Activated T-helper 1 cell treated with anti-CD3 and anti-CD28 coated beads, Interleukin-12 subunit alpha, Interleukin-12 subunit beta, Interleukin-2, Interleukin-4 antibody, amounts not matched to agents 30 ng/mL and 10 ng/mL and 1 ng/mL, durations not matched to agents 14 hours and 24 hours and 36 hours (primary cell): ENCODE data around the gene RASL11B. TPM values are rescaled to one million over a fixed set of nuclear protein-coding genes. Genes with fewer than 3 reads are reported as not detected.

Experiments
- DNase-seq: peaks from one replicate; pipeline ENCODE4 v3.0.0; 2021; ENCODE audit warnings: low spot score
- H3K27ac Mint-ChIP-seq: one replicate; pipeline ENCODE4 v1.8.0; 2021; ENCODE audit warnings: mild to moderate bottlenecking, mixed read lengths
- H3K27me3 Mint-ChIP-seq: one replicate; pipeline ENCODE4 v1.8.0; 2022; ENCODE audit warnings: mild to moderate bottlenecking, moderate library complexity, mixed read lengths; ENCODE audit not compliant: insufficient read depth
- H3K36me3 Mint-ChIP-seq: one replicate; pipeline ENCODE4 v1.8.0; 2021; ENCODE audit warnings: low read depth, mixed read lengths
- H3K4me1 Mint-ChIP-seq: one replicate; pipeline ENCODE4 v1.8.0; 2021; ENCODE audit warnings: low read depth, mixed read lengths
- H3K4me3 Mint-ChIP-seq: one replicate; pipeline ENCODE4 v1.8.0; 2021; ENCODE audit warnings: mild to moderate bottlenecking, moderate library complexity, mixed read lengths
- H3K9me3 Mint-ChIP-seq: one replicate; pipeline ENCODE4 v1.8.0; 2021; ENCODE audit warnings: mixed read lengths
- intact Hi-C: fragments of 100-400 bp; cut with micrococcal nuclease; formaldehyde crosslinking; loops from one replicate; pipeline ENCODE4 v1.15.1; 2024
- total RNA-seq: library from RNA; stranded (reverse); gene quantifications from 2 replicates; pipeline ENCODE4 v1.2.3, GENCODE V29; 2022

Gene RASL11B
- total RNA-seq, 1 donor from 2014 or later, result 1.6 TPM

DNA sequence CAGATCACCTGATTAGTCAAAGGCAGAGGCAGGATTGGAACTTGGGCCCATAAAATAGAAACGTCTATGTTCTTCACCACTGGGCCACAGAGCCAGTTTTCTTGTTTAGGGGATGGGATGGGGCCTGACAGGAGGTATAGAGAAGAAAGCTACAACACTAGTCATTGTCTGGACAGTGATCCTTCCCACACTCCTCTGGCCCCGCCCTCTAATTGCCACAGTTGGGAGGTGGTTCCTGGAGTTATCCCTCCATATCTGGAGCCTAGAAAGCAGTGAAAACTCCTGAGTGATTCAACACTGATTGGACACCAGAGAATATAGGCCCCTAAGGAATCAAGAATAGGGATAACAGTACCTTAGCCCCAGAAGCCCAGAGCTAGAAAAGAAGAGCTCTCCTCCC, 22.9 kb downstream of the RASL11B start:
- no peak overlapping the region for H3K27ac Mint-ChIP-seq
- no peak overlapping the region for H3K4me3 Mint-ChIP-seq
- H3K36me3 Mint-ChIP-seq, result peaks cover 2% of the 10 kb centered on the region
- H3K27me3 Mint-ChIP-seq, result no peaks in the 10 kb centered on the region
- peaks cover 6% of the 10 kb centered on the region for H3K9me3 Mint-ChIP-seq
- intact Hi-C loops, result no loop called here
- DNase-seq, result no peak
- H3K4me1 Mint-ChIP-seq, result peaks cover 7% of the 10 kb centered on the region

DNA sequence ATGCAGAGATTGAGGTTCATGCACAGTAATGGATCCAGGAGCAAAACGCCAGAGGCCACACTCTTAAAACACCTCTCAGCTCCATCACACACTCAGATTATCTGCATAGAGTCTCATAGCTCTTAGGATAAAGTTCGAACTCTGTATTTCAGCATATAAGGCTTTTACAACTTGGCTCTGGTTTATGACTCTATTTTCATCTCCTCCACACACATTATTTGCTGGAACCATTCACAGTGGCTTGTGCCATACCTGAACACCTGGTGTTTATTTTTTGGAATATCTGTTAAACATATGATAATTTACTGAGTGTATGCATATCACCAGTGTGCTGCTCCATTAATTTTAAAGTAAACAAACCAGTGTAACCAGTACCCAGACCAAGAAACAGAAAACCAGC, 27.2 kb downstream of the RASL11B start:
- H3K4me3 Mint-ChIP-seq, result no peak overlapping the region
- H3K4me1 Mint-ChIP-seq, result peaks cover 9% of the 10 kb centered on the region
- H3K27me3 Mint-ChIP-seq, result no peaks in the 10 kb centered on the region
- peaks cover 6% of the 10 kb centered on the region for H3K9me3 Mint-ChIP-seq
- H3K36me3 Mint-ChIP-seq, result peaks cover 6% of the 10 kb centered on the region
- intact Hi-C loops, result no loop called here
- DNase-seq, result no peak
- no peak overlapping the region for H3K27ac Mint-ChIP-seq

- H3K36me3 Mint-ChIP-seq, result peaks cover 6% of the 10 kb centered on the region
- H3K9me3 Mint-ChIP-seq, result peaks cover 6% of the 10 kb centered on the region
- peak overlapping the region; percentile 17 for H3K27ac Mint-ChIP-seq
- intact Hi-C loops, result no loop called here
- H3K4me3 Mint-ChIP-seq, result no peak overlapping the region
- no peak for DNase-seq
- peaks cover 9% of the 10 kb centered on the region for H3K4me1 Mint-ChIP-seq
- H3K27me3 Mint-ChIP-seq, result no peaks in the 10 kb centered on the region
These were observed 27.8 kb downstream of the RASL11B start for GRCh38 chr4:52889778-52890520.

- peaks cover 9% of the 10 kb centered on the region for H3K4me1 Mint-ChIP-seq
- peaks cover 6% of the 10 kb centered on the region for H3K36me3 Mint-ChIP-seq
- DNase-seq, result no peak
- peaks cover 6% of the 10 kb centered on the region for H3K9me3 Mint-ChIP-seq
- H3K4me3 Mint-ChIP-seq, result no peak overlapping the region
- no peak overlapping the region for H3K27ac Mint-ChIP-seq
- intact Hi-C loops, result no loop called here
- H3K27me3 Mint-ChIP-seq, result no peaks in the 10 kb centered on the region
These were observed 28.3 kb downstream of the RASL11B start for GRCh38 chr4:52890521-52890791.

GRCh38 chr4:52891743-52892142, 29.6 kb downstream of the RASL11B start:
- H3K4me1 Mint-ChIP-seq, result peaks cover 9% of the 10 kb centered on the region
- peaks cover 6% of the 10 kb centered on the region for H3K36me3 Mint-ChIP-seq
- no peak overlapping the region for H3K4me3 Mint-ChIP-seq
- no peaks in the 10 kb centered on the region for H3K27me3 Mint-ChIP-seq
- DNase-seq, result no peak
- peaks cover 6% of the 10 kb centered on the region for H3K9me3 Mint-ChIP-seq
- no peak overlapping the region for H3K27ac Mint-ChIP-seq
- intact Hi-C loops, result no loop called here

GRCh38 chr4:52892880-52893279, 30.8 kb downstream of the RASL11B start:
- no peaks in the 10 kb centered on the region for H3K27me3 Mint-ChIP-seq
- peaks cover 4% of the 10 kb centered on the region for H3K36me3 Mint-ChIP-seq
- peaks cover 6% of the 10 kb centered on the region for H3K9me3 Mint-ChIP-seq
- intact Hi-C loops, result no loop called here
- DNase-seq, result no peak
- no peak overlapping the region for H3K27ac Mint-ChIP-seq
- H3K4me1 Mint-ChIP-seq, result peaks cover 9% of the 10 kb centered on the region
- no peak overlapping the region for H3K4me3 Mint-ChIP-seq

- Mint-ChIP-seq H3K36me3 (peaks cover 4% of the 10 kb centered on the region), H3K4me1 (peaks cover 8% of the 10 kb centered on the region), H3K27ac (no peak overlapping the region), H3K9me3 (no peaks in the 10 kb centered on the region), H3K4me3 (no peak overlapping the region), H3K27me3 (no peaks in the 10 kb centered on the region)
- intact Hi-C loops, result no loop called here
- DNase-seq, result no peak
These were observed 32.3 kb downstream of the RASL11B start for GRCh38 chr4:52894443-52894842.

GRCh38 chr4:52903273-52903672, 41.2 kb downstream of the RASL11B start:
- peaks cover 2% of the 10 kb centered on the region for H3K36me3 Mint-ChIP-seq
- intact Hi-C loops, result no loop called here
- no peaks in the 10 kb centered on the region for H3K4me1 Mint-ChIP-seq
- H3K9me3 Mint-ChIP-seq, result peaks cover 5% of the 10 kb centered on the region
- no peak overlapping the region for H3K4me3 Mint-ChIP-seq
- H3K27me3 Mint-ChIP-seq, result no peaks in the 10 kb centered on the region
- no peak overlapping the region for H3K27ac Mint-ChIP-seq
- no peak for DNase-seq

- Mint-ChIP-seq H3K27ac (no peak overlapping the region), H3K27me3 (no peaks in the 10 kb centered on the region)
These were observed 42.3 kb downstream of the RASL11B start for GRCh38 chr4:52904421-52904820.

DNA sequence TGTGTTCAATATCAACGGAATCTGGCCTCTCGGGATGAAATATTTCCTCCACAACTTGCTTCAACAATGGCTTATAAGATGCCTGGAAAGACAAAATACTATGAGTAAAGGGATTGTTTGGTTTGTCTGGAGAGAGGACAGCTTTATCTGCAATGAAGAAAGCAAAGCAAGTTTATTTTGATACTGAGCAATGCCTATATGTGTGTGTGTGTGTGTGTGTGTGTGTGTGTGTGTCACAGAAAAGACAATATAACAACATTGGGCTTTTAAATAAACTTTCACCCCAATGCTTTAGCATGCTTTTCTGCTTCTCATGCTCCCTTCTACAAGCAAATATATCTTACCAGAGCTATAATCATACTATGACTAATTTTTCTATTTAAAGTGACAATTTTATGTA, 45.4 kb downstream of the RASL11B start:
- H3K27ac Mint-ChIP-seq, result no peak overlapping the region
- no peak overlapping the region for H3K4me3 Mint-ChIP-seq
- no peak for DNase-seq
- H3K27me3 Mint-ChIP-seq, result no peaks in the 10 kb centered on the region
- H3K9me3 Mint-ChIP-seq, result peaks cover under 1% of the 10 kb centered on the region
- intact Hi-C loops, result no loop called here
- no peaks in the 10 kb centered on the region for H3K4me1 Mint-ChIP-seq
- peaks cover 2% of the 10 kb centered on the region for H3K36me3 Mint-ChIP-seq

More at GRCh38 chr4:52904421-52904820, 42.3 kb downstream of the RASL11B start:
- Mint-ChIP-seq H3K9me3 (peaks cover 5% of the 10 kb centered on the region), H3K36me3 (peaks cover 2% of the 10 kb centered on the region), H3K4me3 (no peak overlapping the region), H3K4me1 (no peaks in the 10 kb centered on the region)
- intact Hi-C loops, result no loop called here
- DNase-seq, result no peak

- H3K4me1 Mint-ChIP-seq, result no peaks in the 10 kb centered on the region
- no peak for DNase-seq
- intact Hi-C loops, result loop anchor here (2.0 kb wide), 1 partner anchor 1325 kb away; no protein-coding TSS in a partner anchor
These were observed 48.0 kb downstream of the RASL11B start for GRCh38 chr4:52910115-52910514.

GRCh38 chr4:52911684-52912294, 49.7 kb downstream of the RASL11B start:
- H3K36me3 Mint-ChIP-seq, result no peaks in the 10 kb centered on the region
- peak; percentile 47 for DNase-seq
- no peaks in the 10 kb centered on the region for H3K9me3 Mint-ChIP-seq
- intact Hi-C loops, result loop anchor here (2.0 kb wide), 1 partner anchor 1323 kb away; no protein-coding TSS in a partner anchor
- H3K4me1 Mint-ChIP-seq, result no peaks in the 10 kb centered on the region
- H3K4me3 Mint-ChIP-seq, result no peak overlapping the region
- H3K27ac Mint-ChIP-seq, result no peak overlapping the region
- no peaks in the 10 kb centered on the region for H3K27me3 Mint-ChIP-seq

More at GRCh38 chr4:52910115-52910514, 48.0 kb downstream of the RASL11B start:
- no peaks in the 10 kb centered on the region for H3K36me3 Mint-ChIP-seq
- no peak overlapping the region for H3K27ac Mint-ChIP-seq
- no peak overlapping the region for H3K4me3 Mint-ChIP-seq
- no peaks in the 10 kb centered on the region for H3K9me3 Mint-ChIP-seq
- H3K27me3 Mint-ChIP-seq, result no peaks in the 10 kb centered on the region

DNA sequence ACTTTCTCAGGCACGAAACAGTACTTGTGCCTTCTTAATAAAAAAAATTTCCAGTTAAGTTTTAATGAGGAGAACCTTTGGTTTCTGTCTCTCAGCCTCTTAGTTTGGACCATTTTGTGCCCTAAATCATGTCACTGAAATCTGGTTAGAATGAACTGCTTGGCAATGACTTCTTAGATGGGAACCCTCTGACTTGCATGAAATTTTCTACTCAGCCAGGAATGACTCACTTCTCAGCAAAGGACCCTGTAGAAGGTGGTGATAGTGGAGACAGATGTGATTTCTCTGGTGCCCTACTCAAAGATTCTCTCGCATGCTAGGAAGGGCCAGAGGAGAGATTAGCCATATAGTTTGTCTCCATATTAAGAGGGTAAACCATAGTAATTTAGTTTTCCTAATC, 50.5 kb downstream of the RASL11B start:
- H3K4me1 Mint-ChIP-seq, result no peaks in the 10 kb centered on the region
- H3K9me3 Mint-ChIP-seq, result no peaks in the 10 kb centered on the region
- H3K4me3 Mint-ChIP-seq, result no peak overlapping the region
- DNase-seq, result no peak
- H3K27ac Mint-ChIP-seq, result no peak overlapping the region
- intact Hi-C loops, result no loop called here
- no peaks in the 10 kb centered on the region for H3K27me3 Mint-ChIP-seq
- H3K36me3 Mint-ChIP-seq, result no peaks in the 10 kb centered on the region
